Measurements from ENCODE around the gene LANCL1.
A peak's percentile ranks its signal among the peaks of the same experiment; 100 is the strongest.

The LANCL1 gene

DNA sequence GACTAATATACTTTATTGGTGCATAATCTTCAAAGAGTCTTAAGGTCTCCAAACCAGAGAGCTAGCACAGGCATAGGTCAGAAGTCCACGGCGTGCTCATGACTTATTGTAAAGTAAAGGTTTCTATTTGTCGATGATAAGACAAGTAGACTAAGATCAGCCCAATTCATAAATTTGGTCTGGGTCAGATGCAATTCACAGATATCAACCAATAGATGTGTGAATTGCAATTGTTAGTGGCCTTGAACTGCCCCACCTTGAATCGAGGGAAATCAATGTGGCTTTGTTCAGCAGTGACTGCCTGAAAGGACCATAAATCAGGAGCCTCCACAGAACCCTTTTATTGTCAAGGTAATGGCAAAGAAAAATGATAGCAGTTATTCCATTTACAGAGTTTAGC is 40.7 kb upstream of the LANCL1 start:
- H3K4me1 ChIP-seq (ENCODE audit: control insufficient read depth in 1 of 2, insufficient read depth in 1 of 2, low read depth in 1 of 2, low read length in 1 of 2): no peaks in the 10 kb centered on the region
- H3K9me3 ChIP-seq: no peaks in the 10 kb centered on the region
- H3K36me3 ChIP-seq: no peaks in the 10 kb centered on the region
- H3K4me3 ChIP-seq (ENCODE audit: low read depth in 1 of 2, low read length in 1 of 2): no peak overlapping the region
- TF ChIP-seq, protein P1, sequence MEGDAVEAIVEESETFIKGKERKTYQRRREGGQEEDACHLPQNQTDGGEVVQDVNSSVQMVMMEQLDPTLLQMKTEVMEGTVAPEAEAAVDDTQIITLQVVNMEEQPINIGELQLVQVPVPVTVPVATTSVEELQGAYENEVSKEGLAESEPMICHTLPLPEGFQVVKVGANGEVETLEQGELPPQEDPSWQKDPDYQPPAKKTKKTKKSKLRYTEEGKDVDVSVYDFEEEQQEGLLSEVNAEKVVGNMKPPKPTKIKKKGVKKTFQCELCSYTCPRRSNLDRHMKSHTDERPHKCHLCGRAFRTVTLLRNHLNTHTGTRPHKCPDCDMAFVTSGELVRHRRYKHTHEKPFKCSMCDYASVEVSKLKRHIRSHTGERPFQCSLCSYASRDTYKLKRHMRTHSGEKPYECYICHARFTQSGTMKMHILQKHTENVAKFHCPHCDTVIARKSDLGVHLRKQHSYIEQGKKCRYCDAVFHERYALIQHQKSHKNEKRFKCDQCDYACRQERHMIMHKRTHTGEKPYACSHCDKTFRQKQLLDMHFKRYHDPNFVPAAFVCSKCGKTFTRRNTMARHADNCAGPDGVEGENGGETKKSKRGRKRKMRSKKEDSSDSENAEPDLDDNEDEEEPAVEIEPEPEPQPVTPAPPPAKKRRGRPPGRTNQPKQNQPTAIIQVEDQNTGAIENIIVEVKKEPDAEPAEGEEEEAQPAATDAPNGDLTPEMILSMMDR (IDR thresholded peaks at IDR 0.05): no peak
- H3K27me3 ChIP-seq: no peaks in the 10 kb centered on the region
- H3K27ac ChIP-seq: no peak overlapping the region

DNA sequence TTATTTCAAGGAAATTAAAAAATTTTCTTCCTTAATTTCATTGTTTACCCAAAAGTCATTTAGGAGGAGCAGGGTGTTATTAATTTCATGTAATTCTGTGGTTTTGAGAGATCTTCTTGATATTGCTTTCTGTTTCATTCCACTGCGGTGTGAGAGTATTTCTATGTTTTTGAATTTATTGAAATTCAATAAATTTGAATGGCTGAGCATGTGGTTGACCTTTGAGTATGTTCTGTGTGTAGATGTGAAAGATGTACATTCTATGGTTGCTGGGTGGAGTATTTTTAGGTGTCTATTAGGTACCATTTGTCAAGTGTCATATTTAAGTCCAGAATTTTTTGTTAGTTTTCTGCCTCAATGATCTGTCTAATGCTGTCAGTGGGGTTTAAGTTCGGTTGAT is 39.4 kb upstream of the LANCL1 start:
- no peaks in the 10 kb centered on the region for H3K36me3 ChIP-seq
- H3K9me3 ChIP-seq: no peaks in the 10 kb centered on the region
- TF ChIP-seq, protein P1 (IDR thresholded peaks at IDR 0.05): no peak
- H3K27ac ChIP-seq: no peak overlapping the region
- no peaks in the 10 kb centered on the region for H3K27me3 ChIP-seq
- no peak overlapping the region for H3K4me3 ChIP-seq (ENCODE audit: low read depth in 1 of 2, low read length in 1 of 2)
- no peaks in the 10 kb centered on the region for H3K4me1 ChIP-seq (ENCODE audit: control insufficient read depth in 1 of 2, insufficient read depth in 1 of 2, low read depth in 1 of 2, low read length in 1 of 2)

DNA sequence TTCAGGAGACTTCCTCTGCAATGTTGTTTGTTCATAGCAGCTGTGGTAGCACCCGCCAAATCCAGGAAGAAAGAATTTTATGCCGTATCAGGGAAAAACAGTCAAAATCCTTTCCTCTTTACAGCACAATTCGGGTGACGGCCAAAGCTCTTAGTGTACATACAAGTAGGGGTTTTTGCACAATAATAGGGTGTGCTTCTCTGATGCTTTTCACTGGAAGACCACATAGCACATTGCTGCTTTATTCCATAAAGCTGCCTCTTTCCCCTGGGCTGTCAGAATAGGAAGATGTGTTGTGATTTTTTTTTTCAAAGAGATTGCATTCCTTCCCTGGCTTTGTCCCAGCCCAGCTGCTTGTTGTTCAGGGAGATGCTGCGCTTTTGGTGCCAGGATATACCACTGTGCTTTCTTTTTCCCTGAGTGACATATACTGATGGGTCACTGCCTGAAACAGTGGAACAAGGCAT is 27.2 kb upstream of the LANCL1 start:
- TF ChIP-seq, protein P1 (IDR thresholded peaks at IDR 0.05): no peak
- peaks cover 19% of the 10 kb centered on the region for H3K27me3 ChIP-seq
- no peaks in the 10 kb centered on the region for H3K36me3 ChIP-seq
- no peak overlapping the region for H3K4me3 ChIP-seq (ENCODE audit: low read depth in 1 of 2, low read length in 1 of 2)
- no peaks in the 10 kb centered on the region for H3K9me3 ChIP-seq
- no peaks in the 10 kb centered on the region for H3K4me1 ChIP-seq (ENCODE audit: control insufficient read depth in 1 of 2, insufficient read depth in 1 of 2, low read depth in 1 of 2, low read length in 1 of 2)
- no peak overlapping the region for H3K27ac ChIP-seq

DNA sequence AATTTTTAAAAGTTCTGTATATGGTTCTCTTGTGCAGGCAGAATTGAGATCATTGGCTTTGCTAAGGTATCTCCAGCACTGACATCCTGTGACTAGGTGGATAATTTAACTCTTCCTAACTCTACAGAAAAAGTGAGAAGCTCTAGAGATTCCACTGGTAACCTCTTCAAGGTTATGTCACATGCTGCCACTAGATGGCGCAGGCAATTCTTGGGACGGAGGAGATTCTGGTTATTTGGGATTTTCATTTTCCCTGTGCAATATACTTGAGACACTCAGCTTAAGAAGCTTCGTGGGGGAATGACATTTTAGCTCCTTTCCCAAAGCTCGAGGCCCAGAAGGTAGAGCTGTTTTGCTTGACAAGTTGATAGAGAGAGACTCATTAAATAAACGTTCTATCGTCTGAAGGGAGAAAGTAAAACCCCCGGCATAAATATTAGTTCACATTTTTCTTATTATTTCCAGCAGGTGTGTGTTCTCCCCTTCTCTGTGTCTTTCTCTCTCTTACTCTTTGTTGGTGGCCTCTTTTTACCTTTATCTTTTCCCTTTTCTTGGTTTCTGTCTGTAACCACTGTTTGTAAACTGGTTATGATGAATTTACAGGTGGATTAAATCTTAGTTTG is 26.6 kb upstream of the LANCL1 start:
- Histone ChIP-seq H3K27me3 (peaks cover 19% of the 10 kb centered on the region), H3K9me3 (no peaks in the 10 kb centered on the region), H3K4me3 (ENCODE audit: low read depth in 1 of 2, low read length in 1 of 2) (no peak overlapping the region), H3K36me3 (no peaks in the 10 kb centered on the region), H3K4me1 (ENCODE audit: control insufficient read depth in 1 of 2, insufficient read depth in 1 of 2, low read depth in 1 of 2, low read length in 1 of 2) (no peaks in the 10 kb centered on the region), H3K27ac (no peak overlapping the region)
- TF ChIP-seq, protein P1 (IDR thresholded peaks at IDR 0.05): peak; percentile 62

DNA sequence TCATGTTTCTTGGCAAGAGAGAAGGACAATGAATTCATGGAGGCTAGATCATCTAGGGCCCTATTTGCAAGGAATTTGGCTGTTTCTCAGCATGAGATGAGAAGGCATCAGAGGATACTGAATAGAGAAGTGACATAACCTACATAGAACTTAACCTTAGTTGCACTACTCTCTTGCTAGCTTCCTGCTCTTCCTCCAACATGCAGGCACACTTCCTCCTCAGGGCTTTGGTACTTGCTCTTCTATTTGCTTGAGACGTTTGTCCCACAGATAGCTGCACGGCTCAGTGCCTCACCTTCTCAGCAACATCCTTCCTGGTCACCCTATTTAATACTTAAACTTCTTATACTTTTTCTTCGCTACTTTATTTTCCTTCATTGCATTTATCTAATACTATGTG is 20.0 kb upstream of the LANCL1 start:
- TF ChIP-seq, protein P1 (IDR thresholded peaks at IDR 0.05): no peak
- Histone ChIP-seq H3K36me3 (no peaks in the 10 kb centered on the region), H3K27me3 (no peaks in the 10 kb centered on the region), H3K4me3 (ENCODE audit: low read depth in 1 of 2, low read length in 1 of 2) (no peak overlapping the region), H3K27ac (no peak overlapping the region), H3K4me1 (ENCODE audit: control insufficient read depth in 1 of 2, insufficient read depth in 1 of 2, low read depth in 1 of 2, low read length in 1 of 2) (no peaks in the 10 kb centered on the region), H3K9me3 (no peaks in the 10 kb centered on the region)

Data from neutrophil (primary cell).